IMR-90 (cell line): ENCODE results near the gene KEAP1. TPM values are rescaled to one million over a fixed set of nuclear protein-coding genes. Genes with fewer than 3 reads are reported as not detected.

ENCODE experiments used
- ATAC-seq: fragments of 200-7000 bp; cut with Tn5 transposase; 2 replicates; pipeline ENCODE4 v1.9.1; 2020; ENCODE audit warnings: low read depth, mild to moderate bottlenecking, moderate library complexity
- Bru-seq: library from RNA; stranded (reverse); fragments of 400-500 nt; gene quantifications from one replicate; lab custom pipeline; 2021; lab: Mats Ljungman, UMichigan
- BruChase-seq, 2 experiments: library from RNA; stranded (reverse); fragments of 400-500 nt; gene quantifications; one replicate each; lab custom pipeline; 2021; lab: Mats Ljungman, UMichigan
- BruUV-seq: library from RNA; stranded (reverse); fragments of 400-500 nt; replicated peaks from 2 replicates; lab custom pipeline; 2021; lab: Mats Ljungman, UMichigan
- CTCF ChIA-PET: fragments of 300-600 bp; formaldehyde crosslinking; extraction: SDS; loops from one replicate; lab custom pipeline; 2021; ENCODE audit warnings: antibody characterized with exemption; lab: Yijun Ruan, JAX
- POLR2A ChIA-PET: fragments of 300-600 bp; sonication (Branson Sonifier 250); formaldehyde crosslinking; loops from one replicate; lab custom pipeline; 2022; ENCODE audit warnings: antibody characterized with exemption; ENCODE audit not compliant: unreplicated experiment; lab: Charles Lee
- DNase-seq: peaks from one replicate; pipeline ENCODE4 v3.0.0; 2013
- H2AFZ ChIP-seq: replicated peaks from 2 replicates; pipeline ENCODE3; 2013; ENCODE audit warnings: low read length, mild to moderate bottlenecking; ENCODE audit not compliant: poor library complexity
- H2AK5ac ChIP-seq: 2 replicates; pipeline ENCODE4 v1.6.1; 2013; ENCODE audit warnings: low read depth, low read length, inconsistent platforms
- H2AK9ac ChIP-seq: replicated peaks from 2 replicates; pipeline ENCODE3; 2013; ENCODE audit warnings: mild to moderate bottlenecking, low read depth, low read length, moderate library complexity; ENCODE audit not compliant: poor library complexity
- H2BK120ac ChIP-seq: 2 replicates; pipeline ENCODE4 v1.6.1; 2013; ENCODE audit warnings: low read depth, low read length, inconsistent platforms
- H2BK15ac ChIP-seq: 3 replicates; pipeline ENCODE4 v1.6.1; 2013; ENCODE audit warnings: low read depth, low read length, inconsistent platforms
- H2BK20ac ChIP-seq: 2 replicates; pipeline ENCODE4 v1.6.1; 2013; ENCODE audit warnings: low read depth, mild to moderate bottlenecking, inconsistent platforms, low read length, moderate library complexity
- H2BK5ac ChIP-seq: 2 replicates; pipeline ENCODE4 v1.6.1; 2013; ENCODE audit warnings: mild to moderate bottlenecking, low read depth, low read length, inconsistent platforms; ENCODE audit not compliant: poor library complexity, severe bottlenecking
- H3K14ac ChIP-seq: replicated peaks from 2 replicates; pipeline ENCODE4 v1.6.1; 2013; ENCODE audit warnings: low read depth, low read length, inconsistent platforms
- H3K18ac ChIP-seq: 2 replicates; pipeline ENCODE4 v1.6.1; 2013; ENCODE audit warnings: low read depth, low read length, control low read depth
- H3K23ac ChIP-seq: 2 replicates; pipeline ENCODE4 v1.6.1; 2013; ENCODE audit warnings: low read depth, low read length, inconsistent platforms
- H3K27ac ChIP-seq: 2 replicates; pipeline ENCODE4 v1.5.1; 2013; ENCODE audit warnings: mild to moderate bottlenecking, control low read depth, low read length; ENCODE audit not compliant: insufficient read depth
- H3K27me3 ChIP-seq: 2 replicates; pipeline ENCODE4 v1.6.1; 2013; ENCODE audit warnings: low read length; ENCODE audit not compliant: control insufficient read depth, insufficient read depth
- H3K36me3 ChIP-seq: 2 replicates; pipeline ENCODE4 v1.6.1; 2013; ENCODE audit warnings: low read length, mixed read lengths; ENCODE audit not compliant: control insufficient read depth, insufficient read depth
- H3K4ac ChIP-seq: 2 replicates; pipeline ENCODE4 v1.6.1; 2013; ENCODE audit warnings: low read depth, low read length, inconsistent platforms
- H3K4me1 ChIP-seq: 2 replicates; pipeline ENCODE4 v1.6.1; 2013; ENCODE audit warnings: low read length, mixed read lengths; ENCODE audit not compliant: control insufficient read depth, insufficient read depth
- H3K4me2 ChIP-seq: 2 replicates; pipeline ENCODE4 v1.6.1; 2013; ENCODE audit warnings: low read depth, mild to moderate bottlenecking, control low read depth, low read length, moderate library complexity
- H3K4me3 ChIP-seq: 2 replicates; pipeline ENCODE4 v1.5.1; 2013; ENCODE audit warnings: low read depth, mild to moderate bottlenecking, control low read depth, low read length, moderate library complexity; ENCODE audit not compliant: insufficient read depth
- H3K56ac ChIP-seq: 2 replicates; pipeline ENCODE4 v1.6.1; 2013; ENCODE audit warnings: low read length, inconsistent platforms; ENCODE audit not compliant: insufficient read depth; ENCODE audit errors: extremely low read depth
- H3K79me1 ChIP-seq, 2 experiments: 2 replicates each; pipeline ENCODE4 v1.6.1; 2013; ENCODE audit warnings: low read length in 2 of 2, inconsistent platforms in 1 of 2, low read depth in 1 of 2
- H3K9ac ChIP-seq: 2 replicates; pipeline ENCODE4 v1.6.1; 2013; ENCODE audit warnings: low read depth, low read length, control low read depth
- H3K9me1 ChIP-seq: 2 replicates; pipeline ENCODE4 v1.6.1; 2013; ENCODE audit warnings: low read length, inconsistent platforms; ENCODE audit not compliant: insufficient read depth
- H3K9me3 ChIP-seq: 2 replicates; pipeline ENCODE4 v1.6.1; 2013; ENCODE audit warnings: low read length; ENCODE audit not compliant: control insufficient read depth, insufficient read depth
- H4K20me1 ChIP-seq: 2 replicates; pipeline ENCODE4 v1.6.1; 2013; ENCODE audit warnings: low read length, inconsistent platforms; ENCODE audit not compliant: insufficient read depth
- H4K5ac ChIP-seq: 2 replicates; pipeline ENCODE4 v1.6.1; 2013; ENCODE audit warnings: mild to moderate bottlenecking, low read depth, low read length, control low read depth
- H4K8ac ChIP-seq, 2 experiments: 2 replicates each; pipeline ENCODE4 v1.6.1; 2013; ENCODE audit warnings: low read depth in 2 of 2, low read length in 2 of 2, control low read depth in 1 of 2, inconsistent platforms in 1 of 2
- H4K91ac ChIP-seq: 2 replicates; pipeline ENCODE4 v1.6.1; 2013; ENCODE audit warnings: low read depth, low read length, inconsistent platforms; ENCODE audit not compliant: insufficient read depth
- CEBPB ChIP-seq: IDR thresholded peaks from 2 replicates; pipeline ENCODE4 v1.6.1; 2012; ENCODE audit warnings: low read depth, low read length, improper control_type of control experiment
- MAZ ChIP-seq: IDR thresholded peaks from 2 replicates; pipeline ENCODE4 v1.6.1; 2012; ENCODE audit warnings: low read depth, mild to moderate bottlenecking, low read length, improper control_type of control experiment, moderate library complexity, borderline replicate concordance
- RCOR1 ChIP-seq: IDR thresholded peaks from 2 replicates; pipeline ENCODE4 v1.6.1; 2012; ENCODE audit warnings: mild to moderate bottlenecking, low read length, improper control_type of control experiment; ENCODE audit not compliant: insufficient replicate concordance
- WGBS, 2 experiments: methylation state at CpG; one replicate each; pipeline versions ENCODE4 v1.1.5 to v1.1.7; 2013; ENCODE audit warnings: missing lambda C conversion rate in 2 of 2; ENCODE audit not compliant: insufficient read length in 1 of 2; ENCODE audit errors: extremely low coverage in 2 of 2; 5-methylcytosine and 5-hydroxymethylcytosine counted together
- dilution Hi-C: fragments of 300-500 bp; cut with HindIII; formaldehyde crosslinking; loops from one replicate; pipeline ENCODE4 v1.14.3; 2018; ENCODE audit warnings: low sequenced_read_pairs; ENCODE audit not compliant: unreplicated experiment
- in situ Hi-C: fragments of 300-500 bp; cut with MboI; formaldehyde crosslinking; loops from 3 replicates; pipeline ENCODE4 v1.14.3; 2019; ENCODE audit warnings: low sequenced_read_pairs, inconsistent platforms, mixed read lengths
- intact Hi-C: fragments of 100-400 bp; cut with micrococcal nuclease; formaldehyde crosslinking; loops from 2 replicates; pipeline ENCODE4 v1.10.0; 2022
- long read RNA-seq: library from polyadenylated mRNA; unstranded; transcript quantifications from one replicate; pipeline ENCODE4 v2.0.0, GENCODE V29; 2021; ENCODE audit not compliant: unreplicated experiment
- polyA plus RNA-seq, 3 experiments: library from polyadenylated mRNA; depleted of rRNA; stranded (reverse); fragments of >200 nt; gene quantifications; 2 replicates each; pipeline ENCODE4 v1.2.3, GENCODE V29; 2012; ENCODE audit warnings: low replicate concordance in 1 of 3
- total RNA-seq: library from RNA; depleted of rRNA; stranded (reverse); fragments of >200 nt; gene quantifications from 2 replicates; pipeline ENCODE4 v1.2.3, GENCODE V29; 2012; rRNA removed

Gene KEAP1
- total RNA-seq (68.0 and 81.6 TPM in 2 replicates), polyA plus RNA-seq (2012; rRNA removed) (63.4 and 64.2 TPM in 2 replicates), Bru-seq, nascent RNA (percentile 64 among the genes with signal in this experiment), BruChase-seq, experiment 1, labeled RNA remaining after a 6-hour chase (percentile 71 among the genes with signal in this experiment), BruChase-seq, experiment 2, labeled RNA remaining after a 2-hour chase (percentile 64 among the genes with signal in this experiment)
- 43.8 and 70.9 TPM in 2 replicates for polyA plus RNA-seq (2012; cell fraction: cytosol; rRNA removed)
- polyA plus RNA-seq (2012; cell fraction: nucleus; rRNA removed; ENCODE audit: low replicate concordance): 41.2 and 114 TPM in 2 replicates
- long read RNA-seq, transcript KEAP1-202 (6 exons, 2,648 nt): major isoform, 135 of 192 reads
- long read RNA-seq, transcript KEAP1-201 (6 exons, 2,955 nt): minor isoform, 10 of 192 reads
- long read RNA-seq, partial matches to known transcripts: 27 of 192 reads
- long read RNA-seq, other reads (novel, unspliced or antisense): 20 of 192 reads

DNA sequence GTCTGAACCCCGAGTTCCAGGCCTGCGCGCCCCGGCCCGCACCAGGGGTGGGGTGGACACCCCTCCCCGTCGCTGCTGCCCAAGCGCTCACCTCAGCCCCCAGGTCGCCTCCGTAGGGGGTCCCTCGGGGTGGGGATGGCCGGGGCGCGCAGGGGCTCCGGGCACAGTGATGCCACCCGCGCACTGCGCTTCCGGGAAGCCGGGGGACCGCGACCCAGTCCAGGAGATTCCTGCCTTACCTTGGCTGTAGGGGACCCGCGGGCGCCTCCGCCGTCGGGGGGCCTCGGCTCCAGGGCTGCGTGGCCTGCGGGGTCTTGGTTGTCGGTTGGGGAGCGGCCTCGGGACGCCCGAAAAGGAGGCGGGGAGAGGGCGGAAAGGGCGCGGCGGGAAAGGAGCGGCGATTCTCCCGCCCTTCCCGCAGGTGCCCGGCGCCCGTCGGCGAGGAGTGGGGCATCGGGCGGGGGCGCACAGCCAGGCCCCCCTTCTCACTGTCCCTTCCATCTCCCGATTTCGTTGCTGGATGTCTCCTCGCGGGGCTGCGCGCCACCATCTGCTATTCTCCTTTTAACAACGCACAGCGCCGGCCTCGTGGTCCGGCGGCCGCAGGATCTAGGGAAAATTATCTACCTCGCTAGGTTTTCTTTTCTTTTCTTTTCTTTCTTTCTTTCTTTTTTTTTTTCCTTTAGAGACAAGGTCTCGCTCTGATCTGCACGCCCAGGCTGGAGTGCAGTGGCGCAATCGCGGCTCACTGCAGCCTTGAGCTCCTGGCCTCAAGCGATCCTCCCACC lies at the start of gene KEAP1:
TSS of gene KEAP1 (minus strand) at position 355 of the 788 bp plus-strand sequence. CDS start 3,323 bp downstream, outside the sequence.
- in situ Hi-C loops (no loop called here), intact Hi-C loops (loop anchor here (2.0 kb wide), 1 partner anchor 64 kb away; the partner anchor contains the start of gene KRI1), dilution Hi-C loops (no loop called here)
- Histone ChIP-seq H2AK5ac (peak within 1 kb of the TSS; percentile 100), H3K23ac (peak within 1 kb of the TSS; percentile 95; the same call in 1 of the 2 replicates), H3K14ac (peak within 1 kb of the TSS; percentile 98), H3K18ac (peak within 1 kb of the TSS; percentile 91; the same call in 1 of the 2 replicates), H3K4me3 (peak within 1 kb of the TSS; percentile 77), H3K27ac (peak within 1 kb of the TSS; percentile 97), H3K4me2 (peak within 1 kb of the TSS; percentile 91), H4K8ac (peak within 1 kb of the TSS; percentile 77 to 97), H2AK9ac (peak within 1 kb of the TSS; percentile 97), H3K4ac (peak within 1 kb of the TSS; percentile 95), H3K36me3 (peaks cover 13% of the 10 kb centered on the region), H3K9me3 (no peaks in the 10 kb centered on the region), H4K5ac (peak within 1 kb of the TSS; percentile 96), H2BK5ac (peak within 1 kb of the TSS; percentile 94), H3K56ac (peak within 1 kb of the TSS; percentile 87), H3K4me1 (peaks cover 3% of the 10 kb centered on the region; the same call in 1 of the 2 replicates), H2BK20ac (no peak within 1 kb of the TSS), H3K27me3 (no peaks in the 10 kb centered on the region), H3K9ac (peak within 1 kb of the TSS; percentile 96), H2AFZ (peak within 1 kb of the TSS; percentile 86), H3K79me1 (peaks cover 18 to 38% of the 10 kb centered on the region in 2 experiments), H4K20me1 (peaks cover 7% of the 10 kb centered on the region), H3K9me1 (peaks cover 13% of the 10 kb centered on the region), H2BK15ac (peak within 1 kb of the TSS; percentile 45; the same call in 1 of the 3 replicates), H2BK120ac (peak within 1 kb of the TSS; percentile 71), H4K91ac (peak within 1 kb of the TSS; percentile 97)
- no peak for DNase-seq
- TF ChIP-seq CEBPB (peak; percentile 24; the same call in 1 of the 2 replicates), RCOR1 (no peak), MAZ (peak; percentile 6; the same call in 1 of the 2 replicates)
- ChIA-PET POLR2A (no interaction called here), CTCF (interaction anchor here (1.0 kb wide), 1 partner anchor 77 kb away, joined by 3 read pairs; no protein-coding TSS in a partner anchor)
- ATAC-seq: peak; percentile 22; the same call in 1 of the 2 replicates
- WGBS, 2 experiments: 3% methylated on average over 19 of the region's 73 CpGs; no CpG with 5 or more reads in 1 of the 2 experiments
- BruUV-seq: no TSS peak
